A673 (cell line): ENCODE measurements around the gene TMIE. TPM values are rescaled to one million over a fixed set of nuclear protein-coding genes. Genes with fewer than 3 reads are reported as not detected.
A peak's percentile ranks its signal among the peaks of the same experiment; 100 is the strongest.

Experiments used
- BruUV-seq: library from RNA; stranded (reverse); fragments of 400-500 nt; replicated peaks from 2 replicates; lab custom pipeline; 2021; lab: Mats Ljungman, UMichigan
- CTCF ChIA-PET: fragments of 300-600 bp; sonication (Branson Sonifier 250); formaldehyde crosslinking; loops from one replicate; lab custom pipeline; 2022; ENCODE audit warnings: antibody characterized with exemption; lab: Charles Lee
- POLR2A ChIA-PET: fragments of 300-600 bp; sonication (Branson Sonifier 250); formaldehyde crosslinking; loops from one replicate; lab custom pipeline; 2022; ENCODE audit warnings: antibody characterized with exemption; ENCODE audit not compliant: low non-redundant PET; lab: Charles Lee
- DNase-seq: peaks from one replicate; pipeline ENCODE4 v3.0.0-alpha.2; 2015; ENCODE audit warnings: low spot score
- H3K27ac ChIP-seq: fragments of 200-600 bp; sonication (generic); 2 replicates; pipeline ENCODE4 v1.5.1; 2016; ENCODE audit warnings: mixed run types, low read depth, mild to moderate bottlenecking, mixed read lengths, antibody characterized with exemption, low read length; ENCODE audit not compliant: poor library complexity, severe bottlenecking
- H3K27me3 ChIP-seq: fragments of 200-600 bp; sonication (generic); replicated peaks from 2 replicates; pipeline ENCODE4 v1.6.1; 2017; ENCODE audit warnings: mixed run types, low read depth, mild to moderate bottlenecking, mixed read lengths, antibody characterized with exemption, low read length; ENCODE audit not compliant: insufficient read depth, poor library complexity
- H3K36me3 ChIP-seq: fragments of 200-600 bp; sonication (generic); 2 replicates; pipeline ENCODE4 v1.6.1; 2016; ENCODE audit warnings: mixed run types, mild to moderate bottlenecking, mixed read lengths, antibody characterized with exemption, low read length; ENCODE audit not compliant: insufficient read depth, poor library complexity, severe bottlenecking
- H3K4me1 ChIP-seq: fragments of 200-600 bp; sonication (generic); 2 replicates; pipeline ENCODE4 v1.6.1; 2017; ENCODE audit warnings: mixed run types, mild to moderate bottlenecking, mixed read lengths, antibody characterized with exemption, low read length; ENCODE audit not compliant: insufficient read depth, poor library complexity, severe bottlenecking
- H3K4me3 ChIP-seq: fragments of 200-600 bp; sonication (generic); 2 replicates; pipeline ENCODE4 v1.5.1; 2016; ENCODE audit warnings: low read depth, mixed run types, mild to moderate bottlenecking, mixed read lengths, low read length; ENCODE audit not compliant: poor library complexity, severe bottlenecking
- H3K9me3 ChIP-seq: fragments of 200-600 bp; sonication (generic); 2 replicates; pipeline ENCODE4 v1.6.1; 2016; ENCODE audit warnings: mixed run types, low read depth, mild to moderate bottlenecking, mixed read lengths, antibody characterized with exemption, low read length; ENCODE audit not compliant: poor library complexity, severe bottlenecking
- EZH2 ChIP-seq: fragments of 200-600 bp; sonication (generic); IDR thresholded peaks from 2 replicates; pipeline ENCODE4 v1.6.1; 2017; ENCODE audit warnings: borderline replicate concordance, low read depth, mild to moderate bottlenecking, mixed read lengths, antibody characterized with exemption, low read length; ENCODE audit not compliant: poor library complexity, severe bottlenecking
- intact Hi-C: fragments of 100-400 bp; cut with micrococcal nuclease; formaldehyde crosslinking; loops from one replicate; pipeline ENCODE4 v1.10.0; 2022; ENCODE audit not compliant: unreplicated experiment
- total RNA-seq: library from RNA; stranded (reverse); gene quantifications from 2 replicates; pipeline ENCODE4 v1.2.3, GENCODE V29; 2021
- TF ChIP-seq, protein P1 (sequence below): fragments of 300-800, 200-600 bp; sonication (generic); conservative IDR thresholded peaks from 2 replicates; pipeline ENCODE4 v1.5.1; 2017; ENCODE audit warnings: low read depth, mild to moderate bottlenecking, antibody characterized with exemption, low read length, moderate library complexity, mixed read lengths

TMIE gene
- total RNA-seq, 1 experiment from 2014 or later: not detected

DNA sequence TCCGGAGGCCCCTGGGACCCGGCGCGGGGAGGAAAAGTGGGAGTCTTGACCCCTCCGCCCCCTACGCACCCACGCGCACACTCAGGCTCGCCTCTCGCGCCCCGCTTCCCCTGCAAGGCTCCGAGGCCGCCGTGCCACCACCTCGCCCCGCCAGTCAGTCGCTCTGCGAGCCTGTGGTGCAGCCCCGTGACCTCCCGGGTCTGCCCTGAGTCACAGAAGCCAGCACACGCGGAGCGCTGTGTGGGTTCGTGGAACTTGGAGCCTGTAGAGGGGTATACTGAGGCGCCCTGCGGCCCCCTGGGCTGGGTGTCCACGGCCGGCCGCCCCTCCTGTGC, 7.3 kb upstream of the TMIE start:
- H3K4me3 ChIP-seq: no peak overlapping the region
- no peak for DNase-seq
- intact Hi-C loops: no loop called here
- ChIA-PET CTCF (interaction anchor here (0.6 kb wide), 1 partner anchor 220 kb away, joined by 4 read pairs; no protein-coding TSS in a partner anchor), POLR2A (no interaction called here)
- no peaks in the 10 kb centered on the region for H3K4me1 ChIP-seq
- no TSS peak for BruUV-seq
- no peaks in the 10 kb centered on the region for H3K27me3 ChIP-seq
- no peaks in the 10 kb centered on the region for H3K9me3 ChIP-seq
- H3K27ac ChIP-seq: no peak overlapping the region
- TF ChIP-seq, protein P1, sequence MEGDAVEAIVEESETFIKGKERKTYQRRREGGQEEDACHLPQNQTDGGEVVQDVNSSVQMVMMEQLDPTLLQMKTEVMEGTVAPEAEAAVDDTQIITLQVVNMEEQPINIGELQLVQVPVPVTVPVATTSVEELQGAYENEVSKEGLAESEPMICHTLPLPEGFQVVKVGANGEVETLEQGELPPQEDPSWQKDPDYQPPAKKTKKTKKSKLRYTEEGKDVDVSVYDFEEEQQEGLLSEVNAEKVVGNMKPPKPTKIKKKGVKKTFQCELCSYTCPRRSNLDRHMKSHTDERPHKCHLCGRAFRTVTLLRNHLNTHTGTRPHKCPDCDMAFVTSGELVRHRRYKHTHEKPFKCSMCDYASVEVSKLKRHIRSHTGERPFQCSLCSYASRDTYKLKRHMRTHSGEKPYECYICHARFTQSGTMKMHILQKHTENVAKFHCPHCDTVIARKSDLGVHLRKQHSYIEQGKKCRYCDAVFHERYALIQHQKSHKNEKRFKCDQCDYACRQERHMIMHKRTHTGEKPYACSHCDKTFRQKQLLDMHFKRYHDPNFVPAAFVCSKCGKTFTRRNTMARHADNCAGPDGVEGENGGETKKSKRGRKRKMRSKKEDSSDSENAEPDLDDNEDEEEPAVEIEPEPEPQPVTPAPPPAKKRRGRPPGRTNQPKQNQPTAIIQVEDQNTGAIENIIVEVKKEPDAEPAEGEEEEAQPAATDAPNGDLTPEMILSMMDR: no peak
- TF ChIP-seq EZH2: no peak
- H3K36me3 ChIP-seq: no peaks in the 10 kb centered on the region

- H3K27me3 ChIP-seq: no peaks in the 10 kb centered on the region
- no peak for DNase-seq
- H3K27ac ChIP-seq: no peak overlapping the region
- POLR2A ChIA-PET: no interaction called here
- no peaks in the 10 kb centered on the region for H3K4me1 ChIP-seq
- no TSS peak for BruUV-seq
- intact Hi-C loops: no loop called here
- TF ChIP-seq, protein P1: no peak
- TF ChIP-seq EZH2: no peak
- no peak overlapping the region for H3K4me3 ChIP-seq
- CTCF ChIA-PET: no interaction called here
- H3K36me3 ChIP-seq: no peaks in the 10 kb centered on the region
- H3K9me3 ChIP-seq: no peaks in the 10 kb centered on the region
Observed at GRCh38 chr3:46694520-46694919, 6.7 kb upstream of the TMIE start.

- CTCF ChIA-PET: no interaction called here
- intact Hi-C loops: no loop called here
- POLR2A ChIA-PET: no interaction called here
Observed at GRCh38 chr3:46695177-46695961, 5.8 kb upstream of the TMIE start.

More at GRCh38 chr3:46695177-46695961, 5.8 kb upstream of the TMIE start:
- Histone ChIP-seq H3K27ac (no peak overlapping the region), H3K4me1 (no peaks in the 10 kb centered on the region), H3K27me3 (no peaks in the 10 kb centered on the region), H3K9me3 (no peaks in the 10 kb centered on the region), H3K36me3 (no peaks in the 10 kb centered on the region), H3K4me3 (no peak overlapping the region)
- no TSS peak for BruUV-seq
- DNase-seq: peak; percentile 27
- TF ChIP-seq, protein P1: peak; percentile 40
- no peak for TF ChIP-seq EZH2
